Globus pallidus (tissue), 1 donor: Measurements from ENCODE around the gene LYZL2.
"Not testable (repeated sequence)": the region's sequence is repeated elsewhere in the genome, so short reads cannot be mapped to it uniquely, and the experiment has no call there.

ENCODE experiments used
- DNase-seq: peaks from one replicate; pipeline ENCODE4 v3.0.0-alpha.2; 2015; ENCODE audit warnings: low spot score

LYZL2 gene

DNA sequence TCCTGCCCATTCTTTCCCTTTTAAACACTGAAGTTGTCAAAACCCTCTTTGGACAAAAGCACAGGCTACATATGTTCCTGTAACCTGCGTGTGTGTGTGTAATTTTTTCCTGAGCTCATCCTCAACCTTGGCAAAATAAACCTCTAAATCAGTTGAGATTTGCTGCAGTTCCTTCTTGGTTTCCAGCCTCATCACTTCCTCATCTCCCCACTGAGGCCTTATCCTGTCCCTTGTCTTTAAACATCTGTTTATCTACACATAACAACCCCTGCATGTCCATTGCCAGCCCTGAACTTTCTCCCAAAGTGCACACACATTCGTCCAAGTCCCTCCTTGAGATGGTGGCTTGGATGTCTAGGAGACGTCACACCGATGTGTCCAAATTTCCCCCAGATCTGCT lies 35.5 kb downstream of the LYZL2 start:
- DNase-seq: no peak

DNA sequence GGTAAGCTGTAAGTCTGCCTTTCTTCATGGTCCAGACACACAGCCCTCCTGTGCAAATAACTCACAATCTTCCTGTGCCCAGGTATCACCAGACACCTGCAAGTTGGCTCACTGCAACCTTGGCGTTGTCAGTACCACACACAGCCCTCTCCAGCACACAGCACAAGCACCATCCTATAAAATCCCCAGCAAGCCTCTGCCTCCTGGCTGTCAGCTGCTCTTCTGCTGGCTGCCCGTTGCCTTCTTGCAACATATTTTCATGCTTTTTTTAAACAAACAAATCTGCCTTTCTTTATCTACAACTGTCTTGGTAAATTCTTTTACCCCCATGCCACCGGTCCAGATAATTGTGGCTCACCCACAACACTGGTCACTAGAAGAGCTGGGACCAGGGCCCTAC lies 36.8 kb downstream of the LYZL2 start:
- DNase-seq: not testable (repeated sequence)

DNA sequence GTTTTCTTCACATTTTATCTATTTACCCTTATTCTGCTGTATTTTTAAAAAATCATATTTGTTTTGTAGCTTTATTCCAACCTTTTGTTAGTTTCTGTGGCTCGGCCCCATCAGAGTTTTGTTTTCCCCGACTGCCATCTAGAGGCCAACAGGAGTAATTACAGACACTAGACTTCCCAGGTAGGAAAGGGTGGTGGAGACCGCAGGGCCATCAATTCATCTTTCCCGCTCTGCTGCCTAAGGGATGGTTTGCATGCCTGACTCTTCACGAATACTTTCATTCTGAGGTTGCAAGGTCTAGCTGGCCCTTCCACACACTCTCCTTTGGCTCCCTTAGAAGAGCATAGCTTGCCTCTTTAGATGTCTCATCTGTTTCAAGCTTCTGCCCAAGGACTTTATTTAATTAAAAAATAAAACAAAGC lies 38.3 kb downstream of the LYZL2 start:
- DNase-seq: peak; percentile 37

DNA sequence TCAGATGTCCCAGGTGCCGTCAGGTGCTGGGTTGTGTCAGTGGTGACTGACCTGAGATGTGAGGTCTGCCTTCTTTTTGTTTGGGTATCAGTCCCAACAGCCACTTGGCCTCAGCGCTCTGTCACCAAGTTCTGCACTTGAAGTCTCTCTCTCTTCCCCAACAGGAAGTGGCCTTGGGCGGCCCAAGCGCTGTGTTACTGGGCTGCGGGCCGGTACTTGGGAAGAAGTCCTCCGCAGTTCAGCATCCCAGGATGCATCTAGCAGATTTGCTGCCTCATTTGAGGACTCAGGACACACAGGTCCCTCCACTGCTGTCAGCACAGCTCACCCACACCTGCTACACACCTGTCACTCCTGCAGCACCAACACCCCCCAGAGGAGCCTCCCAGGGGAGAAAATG lies 40.1 kb downstream of the LYZL2 start:
- DNase-seq: no peak

DNA sequence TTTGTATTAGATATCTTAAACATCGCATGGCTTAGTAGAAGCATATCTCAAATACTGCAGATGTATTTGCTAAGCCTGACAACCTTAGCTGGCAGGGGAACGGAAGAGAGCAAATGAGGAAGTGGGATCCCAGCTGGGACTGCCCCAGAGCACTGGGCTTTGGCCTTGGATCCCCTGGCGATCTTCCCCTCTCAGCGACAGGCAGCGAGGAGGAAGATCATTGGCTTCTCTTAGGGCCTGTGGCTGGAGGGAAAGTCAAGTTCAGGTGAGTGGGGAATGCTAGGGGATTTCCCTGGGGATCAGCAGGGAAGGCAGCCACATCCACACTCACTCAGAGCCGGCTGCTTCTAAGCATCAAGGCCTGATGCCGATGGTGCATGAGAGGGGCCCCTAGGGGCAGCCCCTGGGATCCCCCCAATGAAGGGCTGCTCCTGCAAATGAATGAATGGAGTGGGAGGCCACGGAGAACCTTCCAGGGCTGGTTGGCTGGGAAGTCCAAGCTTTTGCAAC lies 42.0 kb downstream of the LYZL2 start:
- peak; percentile 33 for DNase-seq

DNA sequence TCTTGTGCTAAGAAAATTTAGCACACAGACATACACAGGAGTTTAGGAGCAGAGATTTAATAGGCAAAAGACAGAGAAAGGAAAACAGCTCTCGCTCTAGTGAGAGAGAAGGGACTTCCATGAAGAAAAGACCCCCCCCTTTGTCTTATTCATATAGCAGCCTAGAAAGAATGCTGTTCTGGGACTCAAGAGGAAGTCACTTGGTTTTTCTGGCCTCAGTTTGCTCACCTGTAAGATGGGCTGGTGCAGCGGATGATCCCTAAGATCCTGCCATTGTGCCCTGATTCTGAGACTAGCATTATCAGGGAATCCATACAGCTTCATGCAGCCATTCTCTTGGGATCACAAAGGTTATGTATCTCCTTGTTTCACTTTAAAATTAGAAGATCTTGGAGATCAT lies 42.7 kb downstream of the LYZL2 start:
- no peak for DNase-seq

DNA sequence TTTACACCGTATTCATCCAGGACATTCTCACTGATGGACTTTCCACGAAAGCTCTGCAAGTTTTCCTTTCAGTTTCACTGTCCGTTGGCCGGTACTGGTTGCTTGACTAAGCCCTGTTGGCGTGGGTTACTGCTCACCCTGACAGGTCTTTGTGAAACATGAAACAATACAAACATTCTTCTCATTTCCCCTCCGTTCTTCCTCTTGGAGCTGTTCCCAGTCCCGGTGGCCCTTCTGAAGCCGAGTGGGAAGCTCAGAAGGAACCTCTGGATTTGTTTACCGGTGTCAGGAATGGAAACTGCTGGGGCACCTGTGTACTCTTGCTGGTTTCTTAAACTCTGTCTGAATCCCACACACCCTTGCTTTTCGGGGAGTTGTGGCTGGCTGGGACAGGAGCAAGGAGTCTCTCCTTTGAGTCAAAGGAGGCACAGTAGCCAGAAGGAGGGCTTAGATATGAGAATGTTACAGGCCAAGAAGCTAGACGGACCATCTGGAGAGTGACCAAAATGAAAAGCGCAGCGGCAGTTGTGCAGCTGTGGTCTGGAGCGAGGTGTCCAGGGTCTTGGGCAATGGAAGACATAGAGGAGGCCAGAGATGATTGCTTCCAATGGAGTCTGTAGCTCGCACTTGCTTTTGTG lies 45.7 kb downstream of the LYZL2 start:
- peak; percentile 35 for DNase-seq

DNA sequence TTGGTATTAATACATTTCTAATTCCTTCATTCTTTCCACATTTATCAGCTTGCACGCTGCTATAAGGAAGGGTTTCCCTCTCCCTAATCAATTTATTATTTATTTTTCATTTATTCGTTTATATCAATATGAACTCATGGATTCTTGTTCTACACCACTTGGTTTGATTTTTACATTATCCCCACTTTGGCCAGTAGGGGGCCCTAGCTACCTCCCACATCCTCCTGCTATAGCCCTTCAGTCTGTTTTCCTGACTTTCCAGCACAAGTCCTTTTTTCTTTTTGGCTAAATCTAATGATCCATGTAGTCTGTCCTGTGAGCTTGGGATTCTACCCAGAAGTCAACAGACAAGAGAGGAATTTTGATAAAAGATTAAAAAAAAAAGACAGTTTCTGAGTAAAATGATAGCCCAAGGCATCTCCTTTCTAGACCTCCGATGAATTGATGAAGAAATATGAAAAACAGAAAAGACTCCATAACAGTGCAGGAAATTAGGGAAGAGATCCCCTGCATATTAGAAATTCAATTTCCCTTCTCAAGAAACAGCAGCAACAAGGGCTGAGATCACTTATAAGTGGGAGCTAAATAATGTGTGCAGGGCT lies 47.7 kb downstream of the LYZL2 start:
- peak; percentile 20 for DNase-seq

DNA sequence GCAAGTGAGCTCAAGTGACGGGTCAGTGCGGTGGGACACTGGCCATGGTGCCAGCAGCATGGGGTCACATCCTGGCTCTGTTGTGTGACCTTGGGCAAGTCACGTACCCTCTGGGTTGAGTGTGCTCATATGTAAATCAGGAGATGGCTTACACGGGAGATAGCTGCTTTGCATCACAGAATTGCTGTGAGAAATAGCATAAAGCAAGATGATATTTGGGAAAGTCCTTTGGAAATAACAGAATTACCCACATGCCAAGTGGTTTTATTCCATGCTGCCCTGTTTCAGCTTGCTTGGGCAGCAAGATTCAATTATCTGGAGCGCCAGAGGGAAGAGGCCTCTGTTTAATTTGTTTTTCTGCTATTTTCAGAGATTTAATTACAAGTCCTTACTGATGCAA lies 48.9 kb downstream of the LYZL2 start:
- no peak for DNase-seq

DNA sequence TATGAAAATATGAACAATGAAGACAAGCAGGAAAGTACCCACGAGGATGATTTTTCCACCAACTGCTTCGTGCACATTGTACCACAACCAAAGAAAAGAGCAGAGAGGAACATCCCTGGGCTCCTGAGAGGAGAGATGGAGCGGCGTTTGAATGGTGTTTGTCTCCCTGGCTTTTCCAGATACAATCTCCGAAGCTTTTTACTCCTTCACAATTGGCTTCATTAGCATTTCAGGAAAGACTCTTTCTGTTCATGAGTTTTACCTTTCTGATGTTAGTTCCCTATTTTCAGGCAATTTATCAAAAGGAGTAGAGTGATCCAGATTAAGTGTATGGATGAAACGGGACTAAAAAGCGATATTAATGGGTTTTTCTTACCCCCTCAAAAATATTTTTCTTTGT lies 49.3 kb downstream of the LYZL2 start:
- no peak for DNase-seq

DNA sequence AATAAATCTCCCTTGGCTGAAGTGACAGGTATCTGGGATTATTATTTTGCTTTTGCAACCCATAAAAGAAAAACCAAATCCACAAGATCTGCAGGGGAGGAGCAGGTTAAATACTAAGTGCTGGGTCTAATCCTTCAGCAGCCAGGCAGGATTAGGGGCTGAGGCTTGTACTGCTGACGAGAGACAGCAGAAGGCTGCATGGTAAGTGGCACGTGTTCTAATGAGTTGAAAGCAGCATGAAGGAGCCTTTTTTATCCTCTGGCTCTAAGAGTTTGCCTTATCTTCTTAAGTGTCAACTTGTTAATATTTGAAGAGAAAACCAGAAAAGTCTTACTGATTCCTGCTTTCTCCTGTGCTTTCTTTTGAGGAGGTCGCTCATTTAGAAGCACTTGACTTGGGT lies 50.0 kb downstream of the LYZL2 start:
- DNase-seq: no peak

DNA sequence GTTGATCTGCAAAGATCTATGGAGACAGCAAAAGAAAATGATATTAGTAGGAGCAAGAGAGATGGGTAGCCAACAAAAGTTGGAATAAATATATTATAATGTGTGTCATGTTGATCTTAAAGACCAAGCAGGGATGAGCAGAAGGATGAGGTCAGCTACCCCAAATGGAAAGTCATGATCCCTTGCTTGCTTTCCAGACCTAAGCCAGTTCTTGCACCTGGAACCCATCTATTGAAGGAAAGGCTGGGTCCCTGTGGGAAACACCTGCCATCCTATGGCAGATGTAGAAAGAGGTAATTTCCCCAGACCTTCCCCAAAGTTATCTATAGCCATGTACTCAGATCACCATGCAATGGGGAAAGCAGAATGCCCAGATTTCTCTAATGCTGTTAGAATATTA lies 52.5 kb downstream of the LYZL2 start:
- DNase-seq: no peak

DNA sequence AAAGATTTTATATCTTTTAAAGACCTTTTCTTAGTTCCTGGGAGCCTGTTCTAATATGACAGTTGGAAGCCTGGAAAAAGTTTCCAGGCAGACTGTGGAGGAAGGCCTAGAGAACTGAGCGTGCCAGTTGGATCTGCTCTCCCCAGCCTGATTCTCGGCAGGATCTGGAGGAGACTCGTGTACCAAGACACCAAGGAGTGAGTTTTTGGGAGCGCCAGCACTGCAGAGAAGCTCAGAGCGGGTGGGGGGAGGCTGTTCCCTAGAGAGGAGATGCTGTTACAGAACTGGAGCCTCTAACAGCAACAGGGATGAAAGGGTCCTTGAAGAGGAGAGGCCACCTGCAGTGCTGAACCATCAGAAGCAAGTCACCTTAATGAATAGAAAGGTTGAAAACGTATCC lies 52.9 kb downstream of the LYZL2 start:
- DNase-seq: no peak

DNA sequence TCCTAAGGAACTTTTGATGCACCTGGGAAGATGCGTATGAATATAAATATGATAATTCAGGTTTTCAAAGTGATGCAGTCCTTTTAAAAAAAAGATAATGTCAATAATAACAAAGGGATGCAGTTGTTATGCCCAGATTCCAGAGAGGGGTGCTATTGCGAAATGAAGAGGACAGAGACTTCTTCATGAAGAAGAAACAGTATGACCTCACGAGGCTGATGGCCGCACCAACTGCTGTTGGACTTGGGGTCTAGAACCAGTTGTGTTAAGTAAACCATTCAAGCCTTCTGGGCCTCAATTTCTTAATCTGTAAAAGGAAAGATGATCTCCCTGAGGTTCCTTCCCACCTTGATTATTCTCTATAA lies 55.1 kb downstream of the LYZL2 start:
- DNase-seq: no peak

DNA sequence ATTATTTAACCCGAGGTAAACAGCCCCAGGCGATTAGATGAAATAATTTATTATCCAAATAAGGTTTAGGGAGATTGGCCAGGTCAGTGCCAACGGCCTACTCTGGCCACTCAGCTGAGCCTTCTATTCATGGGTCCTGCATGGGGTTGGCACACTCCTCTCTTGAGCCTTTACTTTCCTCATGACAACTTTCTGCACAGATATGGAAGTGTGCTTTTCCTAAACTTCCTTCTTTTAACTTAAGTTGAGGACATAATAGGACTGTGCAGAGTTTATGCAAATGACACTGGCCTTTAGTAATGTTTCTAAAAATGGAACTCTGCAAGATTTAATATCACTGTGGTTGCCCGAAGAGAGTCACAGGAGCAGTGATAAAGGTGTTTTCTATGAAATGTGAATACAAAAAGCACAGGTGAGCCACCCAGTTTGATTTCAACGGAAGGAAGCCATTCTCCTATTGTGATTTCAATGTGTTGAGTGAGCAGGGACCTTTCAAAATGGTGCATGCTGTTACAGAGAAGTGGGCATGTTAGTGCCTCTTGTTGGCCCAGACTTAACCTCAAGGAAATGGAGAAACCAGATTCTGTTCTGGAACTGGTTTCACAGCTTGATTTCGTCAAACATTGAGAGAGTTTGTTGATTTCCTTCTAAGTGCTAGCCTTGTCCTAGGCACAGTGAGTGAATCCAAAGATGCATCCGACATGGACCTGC lies 55.7 kb downstream of the LYZL2 start:
- no peak for DNase-seq

DNA sequence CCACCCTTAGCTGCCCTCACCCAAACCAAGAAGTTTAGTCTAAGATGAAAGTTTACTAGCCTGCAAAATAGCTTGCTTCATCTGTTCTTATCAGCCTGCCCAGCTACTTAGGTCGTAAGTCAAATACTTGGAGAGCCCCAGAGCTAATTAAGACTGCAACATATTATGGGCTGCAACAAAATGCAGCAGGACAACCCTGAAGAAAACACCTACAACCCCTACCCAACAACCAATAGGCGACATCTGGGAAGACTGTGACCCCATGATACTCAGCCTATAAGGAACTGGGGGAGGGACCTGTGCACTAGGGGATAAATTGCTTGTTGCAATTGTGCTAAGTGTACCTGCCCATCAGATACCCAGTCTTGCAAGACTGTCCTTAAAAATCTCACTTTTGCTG lies 64.1 kb downstream of the LYZL2 start:
- no peak for DNase-seq

DNA sequence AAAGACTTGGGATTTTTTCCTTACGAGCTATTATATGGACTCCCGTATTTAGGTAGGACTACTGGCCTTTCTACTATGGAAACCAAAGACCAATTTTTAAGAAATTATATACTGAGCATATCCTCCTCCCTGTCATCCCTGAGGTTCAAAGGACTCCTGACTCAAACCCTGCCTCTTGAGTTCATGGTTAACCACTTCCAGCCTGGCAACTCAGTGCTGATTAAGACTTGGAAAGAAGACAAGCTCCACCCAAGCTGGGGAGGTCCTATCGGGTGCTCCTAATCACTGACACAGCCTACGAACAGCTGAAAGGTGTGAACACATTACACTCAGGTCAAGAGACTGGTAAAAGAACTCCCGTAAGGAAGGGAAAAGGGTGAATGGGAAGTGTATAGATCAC lies 66.8 kb downstream of the LYZL2 start:
- no peak for DNase-seq
